Right lobe of liver (tissue), 6 donors: ENCODE results near the gene PPARA. TPM values are rescaled to one million over a fixed set of nuclear protein-coding genes. Genes with fewer than 3 reads are reported as not detected.

Source experiments
- ATAC-seq, 4 donors: fragments of 200-7000 bp; cut with Tn5 transposase; one replicate each; pipeline ENCODE4 v1.9.1; 2020; ENCODE audit warnings: mild to moderate bottlenecking in 4 of 4, moderate library complexity in 4 of 4
- DNase-seq, 3 donors: peaks; one replicate each; pipeline ENCODE4 v3.0.0-alpha.2; 2020
- H3K27ac ChIP-seq, 3 donors: fragments of 200-600 bp; one replicate each; pipeline ENCODE4 v1.8.0; 2022
- H3K27me3 ChIP-seq, 2 donors: fragments of 200-600 bp; one replicate each; pipeline ENCODE4 v1.8.0; 2022
- H3K36me3 ChIP-seq, 4 donors: fragments of 200-600 bp; sonication (generic) in 1 of 4; one replicate each; pipeline versions ENCODE4 v1.5.1 to v1.8.0; 2017 to 2022; ENCODE audit warnings: control low read depth in 1 of 4
- H3K4me1 ChIP-seq, 4 donors: fragments of 200-600 bp; sonication (generic) in 1 of 4; one replicate each; pipeline versions ENCODE4 v1.5.1 to v1.8.0; 2017 to 2022; ENCODE audit warnings: control low read depth in 1 of 4
- H3K4me3 ChIP-seq, 3 donors: fragments of 200-600 bp; one replicate each; pipeline ENCODE4 v1.8.0; 2022
- H3K9me3 ChIP-seq, 4 donors: fragments of 200-600 bp; sonication (generic) in 1 of 4; one replicate each; pipeline versions ENCODE4 v1.5.1 to v1.8.0; 2017 to 2022; ENCODE audit warnings: control low read depth in 1 of 4
- CTCF ChIP-seq, 4 donors: fragments of 200-600 bp in 3 of 4; fragments of 450-650 bp in 1 of 4; IDR thresholded peaks; one replicate each; pipeline versions ENCODE4 v1.5.1 to v1.8.0; 2016 to 2022; ENCODE audit warnings: antibody characterized with exemption in 4 of 4, mild to moderate bottlenecking in 2 of 4
- POLR2A ChIP-seq: fragments of 450-650 bp; IDR thresholded peaks from one replicate; pipeline ENCODE4 v1.6.1; 2017; ENCODE audit warnings: antibody characterized with exemption, mild to moderate bottlenecking
- WGBS: methylation state at CpG from one replicate; pipeline ENCODE4 v1.1.6; 2018; ENCODE audit warnings: low coverage, low lambda C conversion rate; ENCODE audit not compliant: insufficient coverage; ENCODE audit errors: missing lambda C conversion rate; 5-methylcytosine and 5-hydroxymethylcytosine counted together
- intact Hi-C, 2 donors: fragments of 100-400 bp; cut with DNase I; formaldehyde crosslinking; loops; one replicate each; pipeline versions ENCODE4 v1.11.2 to v1.14.1; 2022
- total RNA-seq, 6 experiments: library from RNA; depleted of rRNA in 2 of 6; stranded (reverse); fragments of >200 nt in 2 of 6; fragmentation: NEBNext Ultra II Directional in 3 of 6; extraction: Animal tissue kit (Norgen Biotek cat#: 25700) in 3 of 6; gene quantifications; one replicate each; pipeline versions ENCODE4 v1.1.0 to v1.2.4, GENCODE V29; 2016 to 2023
- donor health status: DM: no; HTN: yes; CAD: no.
- donor health status: DM: no; HTN: no; CAD: no.
- donor health status: DM: no; HTN: no; CAD: no.
- donor health status: DM: no; HTN: yes; CAD: no.
- donor health status: DM: no; HTN: yes; CAD: no.

Gene PPARA
- total RNA-seq, 6 experiments from 2014 or later = 64.4 to 152 (median 95.1) TPM

GRCh38 chr22:46115755-46116490 is 34.4 kb upstream of the PPARA start:
- no peak for DNase-seq
- H3K36me3 ChIP-seq = peaks cover 0 to 21% (median 10%) of the 10 kb centered on the region in 4 donors
- peak in 2 of 4 donors; percentile 1 for ATAC-seq
- TF ChIP-seq POLR2A (no peak), CTCF (IDR thresholded peaks at IDR 0.05) (no peak)
- H3K9me3 ChIP-seq = no peaks in the 10 kb centered on the region
- WGBS = 50% methylated on average over 11 of the region's 23 CpGs
- H3K4me1 ChIP-seq = peaks cover 0 to 17% (median 3%) of the 10 kb centered on the region in 4 donors
- no peaks in the 10 kb centered on the region for H3K27me3 ChIP-seq
- no peak overlapping the region for H3K4me3 ChIP-seq
- H3K27ac ChIP-seq = no peak overlapping the region
- intact Hi-C loops = loop anchor here in 1 of 2 donors (5.0 kb wide), 1 partner anchor 109 kb away; no protein-coding TSS in a partner anchor

- intact Hi-C loops = loop anchor here in 1 of 2 donors (5.0 kb wide), 1 partner anchor 109 kb away; no protein-coding TSS in a partner anchor
- H3K27ac ChIP-seq = no peak overlapping the region
Observed at GRCh38 chr22:46116491-46116958, 33.8 kb upstream of the PPARA start.

GRCh38 chr22:46117206-46118199 is 32.8 kb upstream of the PPARA start:
- Histone ChIP-seq H3K4me1 (peaks cover 0 to 18% (median 4%) of the 10 kb centered on the region in 4 donors), H3K36me3 (peaks cover 0 to 12% (median 5%) of the 10 kb centered on the region in 4 donors), H3K27ac (no peak overlapping the region), H3K9me3 (no peaks in the 10 kb centered on the region), H3K4me3 (no peak overlapping the region), H3K27me3 (no peaks in the 10 kb centered on the region)
- TF ChIP-seq CTCF (IDR thresholded peaks at IDR 0.05) = no peak
- no peak for TF ChIP-seq POLR2A
- DNase-seq = no peak
- ATAC-seq = no peak
- intact Hi-C loops = loop anchor here in 1 of 2 donors (5.0 kb wide), 1 partner anchor 110 kb away; no protein-coding TSS in a partner anchor
- no CpG with 5 or more reads among the region's 10 CpGs for WGBS

More at GRCh38 chr22:46116491-46116958, 33.8 kb upstream of the PPARA start:
- Histone ChIP-seq H3K9me3 (no peaks in the 10 kb centered on the region), H3K36me3 (peaks cover 0 to 20% (median 9%) of the 10 kb centered on the region in 4 donors), H3K4me1 (peaks cover 0 to 17% (median 3%) of the 10 kb centered on the region in 4 donors), H3K4me3 (no peak overlapping the region), H3K27me3 (no peaks in the 10 kb centered on the region)
- DNase-seq (peak; percentile 94 to 96 (median 95)), ATAC-seq (peak; percentile 86 to 93 (median 88))
- TF ChIP-seq POLR2A (no peak), CTCF (IDR thresholded peaks at IDR 0.05) (peak in 3 of 4 donors; percentile 73 to 93 (median 82))
- 0% methylated on average over 11 of the region's 28 CpGs for WGBS

GRCh38 chr22:46119093-46119728 is 31.1 kb upstream of the PPARA start:
- intact Hi-C loops = loop anchor here in 1 of 2 donors (5.0 kb wide), 1 partner anchor 112 kb away; no protein-coding TSS in a partner anchor
- no peaks in the 10 kb centered on the region for H3K27me3 ChIP-seq
- DNase-seq (no peak), ATAC-seq (no peak)
- WGBS = 33% methylated on average over 1 of the region's 12 CpGs
- no peak for TF ChIP-seq CTCF (IDR thresholded peaks at IDR 0.05)
- no peak for TF ChIP-seq POLR2A
- H3K27ac ChIP-seq = no peak overlapping the region
- no peak overlapping the region for H3K4me3 ChIP-seq
- H3K9me3 ChIP-seq = no peaks in the 10 kb centered on the region
- peaks cover 0 to 18% (median 7%) of the 10 kb centered on the region in 4 donors for H3K4me1 ChIP-seq
- H3K36me3 ChIP-seq = no peaks in the 10 kb centered on the region
